HepG2 (cell line): ENCODE results near the gene CBLN1.

Experiments
- CEBPB ChIP-seq: IDR thresholded peaks from 2 replicates; pipeline ENCODE4 v1.6.1; 2011; ENCODE audit warnings: low read depth, low read length, improper control_type of control experiment, borderline replicate concordance
- HDAC1 ChIP-seq: sonication (generic); formaldehyde crosslinking; IDR thresholded peaks from 2 replicates; pipeline ENCODE4 v1.5.1; 2020; ENCODE audit warnings: mild to moderate bottlenecking, missing genetic modification reagents
- HOXA7 ChIP-seq: sonication (generic); formaldehyde crosslinking; IDR thresholded peaks from 2 replicates; pipeline ENCODE4 v1.8.1; 2022; ENCODE audit warnings: mild to moderate bottlenecking, missing genetic modification reagents, moderate library complexity
- POLR2AphosphoS5 ChIP-seq: IDR thresholded peaks from 2 replicates; pipeline ENCODE4 v1.6.1; 2012; ENCODE audit warnings: low read depth, low read length
- SUZ12 ChIP-seq: fragments of 150-350 bp; IDR thresholded peaks from 2 replicates; pipeline ENCODE4 v1.6.1; 2014; ENCODE audit warnings: low read depth, low read length
- ZFX ChIP-seq: sonication (generic); formaldehyde crosslinking; IDR thresholded peaks from 2 replicates; pipeline ENCODE4 v1.4.0; 2020; ENCODE audit warnings: mild to moderate bottlenecking, low read depth, missing genetic modification reagents, moderate library complexity
- ZNF350 ChIP-seq: sonication (generic); formaldehyde crosslinking; IDR thresholded peaks from 2 replicates; pipeline ENCODE4 v1.4.0; 2020; ENCODE audit warnings: mild to moderate bottlenecking, low read depth, missing genetic modification reagents, borderline replicate concordance
- TF ChIP-seq, protein P1 (sequence below): sonication (generic); formaldehyde crosslinking; IDR thresholded peaks from 2 replicates; pipeline ENCODE4 v1.5.0; 2020; ENCODE audit warnings: mild to moderate bottlenecking, missing genetic modification reagents, moderate library complexity
- TF ChIP-seq, protein P2 (sequence below): sonication (generic); formaldehyde crosslinking; IDR thresholded peaks from 2 replicates; pipeline ENCODE4 v1.5.0; 2020; ENCODE audit warnings: missing genetic modification reagents, mild to moderate bottlenecking, borderline replicate concordance

DNA sequence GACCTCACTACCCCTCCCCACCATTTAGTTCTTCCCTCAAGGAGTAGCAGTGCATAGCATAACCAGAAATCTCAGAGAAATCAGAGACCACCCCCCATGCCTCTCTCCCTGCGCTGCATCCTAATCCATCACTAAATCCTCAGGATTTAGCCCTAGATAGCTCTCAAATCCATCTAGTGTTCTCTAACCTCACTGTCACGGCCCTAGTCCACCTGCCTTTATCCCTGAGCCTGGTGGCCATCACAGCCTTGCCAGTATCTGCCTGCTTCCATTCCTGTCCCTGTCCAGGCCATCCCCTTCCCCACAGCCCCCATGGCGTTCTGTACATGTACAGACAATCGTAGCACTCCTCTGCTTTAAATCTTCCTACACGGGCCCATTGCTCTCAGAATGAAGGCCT, 19.1 kb downstream of the CBLN1 start:
- TF ChIP-seq, protein P1, sequence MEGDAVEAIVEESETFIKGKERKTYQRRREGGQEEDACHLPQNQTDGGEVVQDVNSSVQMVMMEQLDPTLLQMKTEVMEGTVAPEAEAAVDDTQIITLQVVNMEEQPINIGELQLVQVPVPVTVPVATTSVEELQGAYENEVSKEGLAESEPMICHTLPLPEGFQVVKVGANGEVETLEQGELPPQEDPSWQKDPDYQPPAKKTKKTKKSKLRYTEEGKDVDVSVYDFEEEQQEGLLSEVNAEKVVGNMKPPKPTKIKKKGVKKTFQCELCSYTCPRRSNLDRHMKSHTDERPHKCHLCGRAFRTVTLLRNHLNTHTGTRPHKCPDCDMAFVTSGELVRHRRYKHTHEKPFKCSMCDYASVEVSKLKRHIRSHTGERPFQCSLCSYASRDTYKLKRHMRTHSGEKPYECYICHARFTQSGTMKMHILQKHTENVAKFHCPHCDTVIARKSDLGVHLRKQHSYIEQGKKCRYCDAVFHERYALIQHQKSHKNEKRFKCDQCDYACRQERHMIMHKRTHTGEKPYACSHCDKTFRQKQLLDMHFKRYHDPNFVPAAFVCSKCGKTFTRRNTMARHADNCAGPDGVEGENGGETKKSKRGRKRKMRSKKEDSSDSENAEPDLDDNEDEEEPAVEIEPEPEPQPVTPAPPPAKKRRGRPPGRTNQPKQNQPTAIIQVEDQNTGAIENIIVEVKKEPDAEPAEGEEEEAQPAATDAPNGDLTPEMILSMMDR, result no peak
- TF ChIP-seq HDAC1 (CRISPR knock-in tag), result no peak
- no peak for TF ChIP-seq ZNF350 (CRISPR knock-in tag)
- TF ChIP-seq ZFX (CRISPR knock-in tag), result no peak
- no peak for TF ChIP-seq HOXA7 (CRISPR knock-in tag)
- TF ChIP-seq POLR2AphosphoS5, result no peak
- no peak for TF ChIP-seq SUZ12
- TF ChIP-seq, protein P2, sequence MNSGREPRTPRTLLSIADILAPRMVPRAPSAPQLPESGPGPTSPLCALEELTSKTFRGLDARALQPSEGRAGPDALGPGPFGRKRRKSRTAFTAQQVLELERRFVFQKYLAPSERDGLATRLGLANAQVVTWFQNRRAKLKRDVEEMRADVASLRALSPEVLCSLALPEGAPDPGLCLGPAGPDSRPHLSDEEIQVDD, result no peak
- TF ChIP-seq CEBPB, result no peak
